K562 treated with DMSO at 1 percent for 24 hours (cell line): ENCODE measurements around the gene DHRS9. TPM values are rescaled to one million over a fixed set of nuclear protein-coding genes. Genes with fewer than 3 reads are reported as not detected.

ENCODE experiments used
- total RNA-seq: library from RNA; unstranded; fragments of 300-600 nt; gene quantifications from 2 replicates; pipeline ENCODE4 v1.2.3, GENCODE V29; 2022; ENCODE audit warnings: low read depth; ENCODE audit not compliant: insufficient read depth

The DHRS9 gene
- total RNA-seq, result 0.32 TPM in 1 of 2 replicates, not detected in the other

DNA sequence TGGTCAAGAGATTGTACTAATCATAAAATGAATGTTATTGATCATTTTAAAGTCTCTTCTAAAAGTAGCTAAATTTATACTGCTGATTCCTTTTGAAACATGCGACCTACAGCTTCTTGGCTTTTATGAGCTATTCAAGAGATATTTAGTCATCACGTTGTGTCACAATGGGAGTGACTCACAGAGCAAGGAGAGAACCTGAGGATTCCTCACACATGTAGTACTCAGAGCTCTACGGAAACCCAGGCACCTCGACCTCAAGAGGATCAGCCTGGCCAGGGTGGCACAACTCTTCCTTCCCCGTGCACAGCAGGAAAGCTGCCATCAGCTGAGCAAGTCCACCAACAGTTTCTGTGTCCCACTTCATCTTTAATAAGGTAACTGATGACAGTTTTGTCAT lies at the start of gene DHRS9:
Gene DHRS9 (plus strand): TSS at position 223 of the 400 bp plus-strand sequence. CDS start 12,019 bp downstream, outside the sequence.

DNA sequence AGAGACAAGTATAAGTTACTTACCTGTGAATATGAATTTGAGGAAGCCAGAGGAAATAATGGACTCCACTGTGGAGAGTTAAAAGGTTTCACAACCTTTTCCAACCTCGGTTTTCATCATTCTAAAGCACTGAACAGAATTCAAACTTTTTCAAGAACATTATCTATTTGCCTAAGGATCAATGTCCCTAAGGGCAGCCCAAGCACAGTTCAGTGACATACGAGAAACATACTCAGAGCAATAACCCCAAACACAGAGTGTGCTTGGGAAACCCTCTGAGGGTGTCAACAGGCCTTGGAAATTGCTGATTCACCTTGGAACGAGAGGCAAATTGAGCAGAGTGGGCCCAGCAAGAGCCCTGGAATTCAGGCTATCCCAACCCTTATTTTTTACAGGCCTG lies 38.2 kb upstream of the DHRS9 start, which contains the start of gene ABCB11:
Gene ABCB11 (minus strand): TSS at position 123 of the 400 bp plus-strand sequence. CDS start 13,199 bp downstream, outside the sequence.

Other genes starting within 250 kb of the DHRS9 start
- gene SPC25, start 179.1 kb upstream of the DHRS9 start, total RNA-seq, result 53.6 and 61.5 TPM in 2 replicates
- not detected in 2 replicates for gene G6PC2, start 168.3 kb upstream of the DHRS9 start, total RNA-seq
- 0.20 and 0.27 TPM in 2 replicates for gene ABCB11, start 38.2 kb upstream of the DHRS9 start, total RNA-seq